ENCODE results near the gene ALG1. TPM values are rescaled to one million over a fixed set of nuclear protein-coding genes. Genes with fewer than 3 reads are reported as not detected.
"Not testable (repeated sequence)": the region's sequence is repeated elsewhere in the genome, so short reads cannot be mapped to it uniquely, and the experiment has no call there.

The ALG1 gene
- total RNA-seq, 1 donor from 2014 or later: 30.4 TPM

DNA sequence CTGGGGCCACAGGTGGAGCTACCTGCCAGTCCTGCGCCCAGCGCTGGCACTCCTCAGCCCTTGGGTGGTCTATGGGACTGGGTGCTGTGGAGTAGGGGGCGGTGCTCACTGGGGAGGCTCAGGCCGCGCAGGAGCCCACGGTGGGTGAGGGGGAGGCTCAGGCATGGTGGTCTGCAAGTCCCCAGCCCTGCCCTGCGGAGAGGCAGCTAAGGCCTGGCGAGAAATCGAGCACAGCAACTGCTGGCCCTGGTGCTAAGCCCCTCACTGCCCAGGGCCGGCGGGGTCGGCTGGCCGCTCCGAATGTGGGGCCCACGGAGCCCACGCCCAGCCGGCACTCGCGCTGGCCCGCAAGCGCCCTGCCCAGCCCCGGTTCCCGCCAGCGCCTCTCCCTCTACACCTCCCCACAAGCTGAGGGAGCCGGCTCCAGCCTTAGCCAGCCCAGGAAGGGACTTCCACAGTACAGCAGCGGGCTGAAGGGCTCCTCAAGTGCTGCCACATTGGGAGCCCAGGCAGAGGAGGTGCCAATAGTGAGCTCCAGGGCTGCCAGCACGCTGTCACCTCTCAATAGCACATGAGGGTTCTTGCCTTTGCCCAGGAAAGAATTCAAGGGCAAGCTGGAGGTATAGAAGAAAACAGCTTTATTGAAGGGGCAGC lies 37.0 kb downstream of the ALG1 start:
- peaks cover 3% of the 10 kb centered on the region for H3K4me1 Mint-ChIP-seq (ENCODE audit: unreplicated experiment)
- no peaks in the 10 kb centered on the region for H3K36me3 Mint-ChIP-seq
- no peak overlapping the region for H3K27ac Mint-ChIP-seq
- no peaks in the 10 kb centered on the region for H3K9me3 Mint-ChIP-seq
- TF ChIP-seq, protein P1, sequence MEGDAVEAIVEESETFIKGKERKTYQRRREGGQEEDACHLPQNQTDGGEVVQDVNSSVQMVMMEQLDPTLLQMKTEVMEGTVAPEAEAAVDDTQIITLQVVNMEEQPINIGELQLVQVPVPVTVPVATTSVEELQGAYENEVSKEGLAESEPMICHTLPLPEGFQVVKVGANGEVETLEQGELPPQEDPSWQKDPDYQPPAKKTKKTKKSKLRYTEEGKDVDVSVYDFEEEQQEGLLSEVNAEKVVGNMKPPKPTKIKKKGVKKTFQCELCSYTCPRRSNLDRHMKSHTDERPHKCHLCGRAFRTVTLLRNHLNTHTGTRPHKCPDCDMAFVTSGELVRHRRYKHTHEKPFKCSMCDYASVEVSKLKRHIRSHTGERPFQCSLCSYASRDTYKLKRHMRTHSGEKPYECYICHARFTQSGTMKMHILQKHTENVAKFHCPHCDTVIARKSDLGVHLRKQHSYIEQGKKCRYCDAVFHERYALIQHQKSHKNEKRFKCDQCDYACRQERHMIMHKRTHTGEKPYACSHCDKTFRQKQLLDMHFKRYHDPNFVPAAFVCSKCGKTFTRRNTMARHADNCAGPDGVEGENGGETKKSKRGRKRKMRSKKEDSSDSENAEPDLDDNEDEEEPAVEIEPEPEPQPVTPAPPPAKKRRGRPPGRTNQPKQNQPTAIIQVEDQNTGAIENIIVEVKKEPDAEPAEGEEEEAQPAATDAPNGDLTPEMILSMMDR (conservative IDR thresholded peaks at IDR 0.05): no peak
- DNase-seq (ENCODE audit: extremely low spot score, unreplicated experiment): no peak
- H3K4me3 Mint-ChIP-seq: no peak overlapping the region
- H3K27me3 Mint-ChIP-seq: peaks cover 6% of the 10 kb centered on the region

- H3K36me3 Mint-ChIP-seq; H3K27ac Mint-ChIP-seq; H3K4me1 Mint-ChIP-seq (ENCODE audit: unreplicated experiment); H3K27me3 Mint-ChIP-seq; DNase-seq (ENCODE audit: extremely low spot score, unreplicated experiment); H3K4me3 Mint-ChIP-seq; H3K9me3 Mint-ChIP-seq: not testable (repeated sequence)
Measured at GRCh38 chr16:5110933-5111332, 39.3 kb downstream of the ALG1 start.

DNA sequence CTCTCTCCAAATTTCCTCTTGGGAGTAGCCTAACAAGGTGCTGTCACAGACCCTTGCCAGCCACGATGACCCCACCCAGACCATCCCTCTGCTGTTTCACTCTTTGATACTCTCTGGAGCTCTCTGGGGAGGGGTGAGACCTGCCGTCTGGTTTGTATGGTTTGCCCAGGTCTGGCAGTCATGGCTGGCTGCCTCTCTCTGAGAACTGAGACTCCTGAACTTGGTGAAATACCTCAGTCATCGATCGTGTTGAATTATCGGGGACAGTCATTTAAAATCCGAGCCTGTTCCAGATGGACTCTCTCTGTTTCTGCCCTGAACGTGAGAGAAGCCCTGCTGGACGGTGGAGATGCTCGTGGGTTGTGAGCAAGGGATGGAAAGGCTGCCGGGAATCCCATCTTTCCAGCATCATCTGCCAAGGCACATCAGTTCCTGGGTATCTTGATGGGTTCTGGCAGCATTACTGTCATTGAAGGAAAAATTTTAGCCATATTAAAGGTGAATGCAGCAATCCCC lies 45.2 kb downstream of the ALG1 start:
- H3K4me1 Mint-ChIP-seq (ENCODE audit: unreplicated experiment); H3K27ac Mint-ChIP-seq; H3K4me3 Mint-ChIP-seq; DNase-seq (ENCODE audit: extremely low spot score, unreplicated experiment); H3K9me3 Mint-ChIP-seq; H3K36me3 Mint-ChIP-seq: not testable (repeated sequence)
- H3K27me3 Mint-ChIP-seq: peaks cover 33% of the 10 kb centered on the region

DNA sequence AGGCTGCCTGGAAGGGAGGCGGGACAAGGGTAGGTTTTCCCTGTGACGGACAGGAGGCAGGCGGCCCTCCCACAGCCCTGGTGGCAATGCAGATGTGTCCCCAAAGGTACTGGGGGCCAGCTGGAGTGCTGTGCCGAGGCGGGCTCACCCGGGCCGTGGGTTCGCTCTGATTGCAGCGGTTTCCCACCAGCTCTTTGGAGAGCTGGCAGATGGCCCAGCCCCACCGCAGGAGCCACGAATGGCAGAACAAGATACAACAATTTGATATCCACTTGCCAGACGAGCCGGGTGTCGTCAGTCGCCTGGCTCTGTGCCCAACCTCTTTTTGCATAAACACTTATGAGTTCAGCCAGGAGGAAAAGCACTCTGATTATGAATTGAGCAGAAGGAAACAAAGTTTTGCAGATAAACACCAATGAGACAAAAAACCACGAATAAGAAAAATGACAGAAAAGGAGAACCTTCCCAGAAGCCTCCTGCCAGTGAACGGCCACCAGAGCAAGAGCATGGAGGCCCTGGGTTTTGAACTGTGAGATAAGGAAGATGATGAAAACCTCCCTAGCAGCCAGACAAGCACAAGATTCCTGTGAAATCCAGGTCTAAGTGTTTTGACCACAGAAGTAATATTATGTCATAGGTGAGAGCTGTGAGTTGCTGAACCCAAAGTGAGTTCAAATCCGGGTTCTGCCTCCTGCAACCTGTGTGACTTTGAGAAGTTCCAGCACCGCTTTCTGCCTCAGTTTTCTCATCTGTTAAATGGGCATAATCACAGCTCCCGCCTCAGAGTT lies 45.9 kb downstream of the ALG1 start:
- H3K4me1 Mint-ChIP-seq (ENCODE audit: unreplicated experiment); H3K27ac Mint-ChIP-seq; H3K4me3 Mint-ChIP-seq; DNase-seq (ENCODE audit: extremely low spot score, unreplicated experiment); H3K36me3 Mint-ChIP-seq; H3K9me3 Mint-ChIP-seq: not testable (repeated sequence)
- H3K27me3 Mint-ChIP-seq: peaks cover 36% of the 10 kb centered on the region

- H3K9me3 Mint-ChIP-seq; H3K4me3 Mint-ChIP-seq; DNase-seq (ENCODE audit: extremely low spot score, unreplicated experiment); H3K4me1 Mint-ChIP-seq (ENCODE audit: unreplicated experiment); H3K36me3 Mint-ChIP-seq; H3K27ac Mint-ChIP-seq: not testable (repeated sequence)
- H3K27me3 Mint-ChIP-seq: peaks cover 26% of the 10 kb centered on the region
Measured at GRCh38 chr16:5131467-5132004, 59.9 kb downstream of the ALG1 start.

GRCh38 chr16:5132915-5133600 lies 61.4 kb downstream of the ALG1 start:
- H3K4me3 Mint-ChIP-seq; H3K4me1 Mint-ChIP-seq (ENCODE audit: unreplicated experiment); H3K9me3 Mint-ChIP-seq; DNase-seq (ENCODE audit: extremely low spot score, unreplicated experiment); H3K36me3 Mint-ChIP-seq: not testable (repeated sequence)
- H3K27ac Mint-ChIP-seq: peak overlapping the region; percentile 19
- peaks cover 30% of the 10 kb centered on the region for H3K27me3 Mint-ChIP-seq

DNA sequence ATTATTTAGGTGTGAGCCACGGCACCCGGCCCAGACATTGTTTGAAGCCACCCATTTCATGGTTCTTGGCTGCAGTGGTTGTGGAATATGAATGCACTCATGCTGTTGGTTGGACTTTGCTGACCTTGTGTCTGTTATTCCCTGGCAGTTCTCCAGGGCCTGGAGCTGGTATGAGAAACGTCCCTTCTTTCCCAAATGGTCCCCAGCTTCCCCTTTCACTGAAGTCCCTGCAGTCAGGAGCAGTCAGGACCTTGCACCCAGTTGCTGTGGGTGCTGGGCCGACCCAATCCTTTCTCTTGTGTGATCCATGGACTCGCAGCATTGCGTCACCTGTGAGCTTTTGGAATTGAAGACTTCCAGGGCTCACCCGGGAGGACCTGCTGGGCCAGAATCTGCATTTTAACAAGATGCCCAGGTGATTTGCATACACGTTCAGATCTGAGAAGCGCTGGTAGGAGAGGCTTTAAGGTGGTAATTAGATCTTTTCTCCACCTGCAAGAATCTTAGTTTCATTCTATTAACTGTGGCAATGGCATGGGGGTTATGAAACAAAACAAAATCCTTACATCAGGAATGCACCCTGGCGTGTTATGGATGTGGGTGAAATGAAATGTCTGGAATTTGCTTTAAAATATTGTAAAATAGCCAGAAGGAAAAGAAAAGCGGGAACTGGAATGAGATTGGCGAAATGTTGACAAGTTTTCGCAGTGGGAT lies 63.3 kb downstream of the ALG1 start:
- not testable (repeated sequence) for H3K9me3 Mint-ChIP-seq; H3K36me3 Mint-ChIP-seq; H3K4me1 Mint-ChIP-seq (ENCODE audit: unreplicated experiment); H3K27ac Mint-ChIP-seq; DNase-seq (ENCODE audit: extremely low spot score, unreplicated experiment); H3K4me3 Mint-ChIP-seq
- peaks cover 26% of the 10 kb centered on the region for H3K27me3 Mint-ChIP-seq

Other genes starting within 250 kb of the ALG1 start
- gene GLYR1, start 224.6 kb upstream of the ALG1 start, total RNA-seq (ENCODE audit: low replicate concordance): 120 and 126 TPM in 2 replicates
- gene UBN1, start 224.4 kb upstream of the ALG1 start, total RNA-seq (ENCODE audit: low replicate concordance): 39.4 and 41.4 TPM in 2 replicates
- gene PPL, start 134.7 kb upstream of the ALG1 start, total RNA-seq (ENCODE audit: low replicate concordance): 142 and 428 TPM in 2 replicates
- 0.71 and 0.92 TPM in 2 replicates for gene SEC14L5, start 113.5 kb upstream of the ALG1 start, total RNA-seq (ENCODE audit: low replicate concordance)
- 16.8 and 18.0 TPM in 2 replicates for gene NAGPA, start 37.9 kb upstream of the ALG1 start, total RNA-seq (ENCODE audit: low replicate concordance)
- 0.75 and 2.1 TPM in 2 replicates for gene C16orf89, start 5.9 kb upstream of the ALG1 start, total RNA-seq (ENCODE audit: low replicate concordance)
- 10.1 and 16.5 TPM in 2 replicates for gene EEF2KMT, start 26.0 kb downstream of the ALG1 start, total RNA-seq (ENCODE audit: low replicate concordance)